ENCODE measurements around the gene MRPL28. TPM values are rescaled to one million over a fixed set of nuclear protein-coding genes. Genes with fewer than 3 reads are reported as not detected.

Gene MRPL28
- total RNA-seq, 4 donors from 2014 or later: 39.9 to 106 (median 80.7) TPM

DNA sequence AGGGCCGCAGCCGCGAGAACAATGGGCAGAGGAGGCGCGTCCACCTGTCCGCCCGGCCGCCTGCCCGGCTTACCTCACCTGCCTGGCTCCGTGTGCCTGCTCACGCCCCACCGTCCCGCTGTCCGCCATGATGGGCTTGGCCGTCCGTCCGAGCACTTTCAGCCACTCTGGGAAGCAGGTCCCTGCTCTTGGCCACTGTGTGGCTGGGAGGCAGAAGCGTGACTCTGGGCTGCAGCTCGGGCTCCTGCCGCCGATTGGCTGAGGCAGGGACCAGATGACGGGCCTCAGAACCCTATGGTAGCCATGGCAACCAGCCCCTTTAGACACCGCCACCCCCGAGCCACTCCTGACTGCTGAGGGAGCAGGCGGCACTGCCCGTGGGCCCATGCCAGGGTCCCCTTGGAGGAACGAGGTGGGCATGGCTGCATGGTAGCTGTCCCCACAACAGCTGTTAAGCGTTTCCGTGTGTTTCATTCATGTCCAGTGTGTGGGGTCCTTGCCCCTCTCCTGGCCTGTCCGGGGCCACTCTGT is 8.9 kb downstream of the MRPL28 start:
- intact Hi-C loops (cut with DNase I): no loop called here
- WGBS, 2 donors: 91% methylated on average over 14 to 30 of the region's 30 CpGs
- H3K4me3 ChIP-seq (replicated peaks in 1 of 3): no peak overlapping the region
- no peak overlapping the region for H3K27ac ChIP-seq
- no peak for DNase-seq
- H3K9me3 ChIP-seq: no peaks in the 10 kb centered on the region
- H3K36me3 ChIP-seq: peaks cover under 1 to 1% of the 10 kb centered on the region in 2 donors
- no peaks in the 10 kb centered on the region for H3K27me3 ChIP-seq
- H3K4me1 ChIP-seq: no peaks in the 10 kb centered on the region
- TF ChIP-seq, protein P1, sequence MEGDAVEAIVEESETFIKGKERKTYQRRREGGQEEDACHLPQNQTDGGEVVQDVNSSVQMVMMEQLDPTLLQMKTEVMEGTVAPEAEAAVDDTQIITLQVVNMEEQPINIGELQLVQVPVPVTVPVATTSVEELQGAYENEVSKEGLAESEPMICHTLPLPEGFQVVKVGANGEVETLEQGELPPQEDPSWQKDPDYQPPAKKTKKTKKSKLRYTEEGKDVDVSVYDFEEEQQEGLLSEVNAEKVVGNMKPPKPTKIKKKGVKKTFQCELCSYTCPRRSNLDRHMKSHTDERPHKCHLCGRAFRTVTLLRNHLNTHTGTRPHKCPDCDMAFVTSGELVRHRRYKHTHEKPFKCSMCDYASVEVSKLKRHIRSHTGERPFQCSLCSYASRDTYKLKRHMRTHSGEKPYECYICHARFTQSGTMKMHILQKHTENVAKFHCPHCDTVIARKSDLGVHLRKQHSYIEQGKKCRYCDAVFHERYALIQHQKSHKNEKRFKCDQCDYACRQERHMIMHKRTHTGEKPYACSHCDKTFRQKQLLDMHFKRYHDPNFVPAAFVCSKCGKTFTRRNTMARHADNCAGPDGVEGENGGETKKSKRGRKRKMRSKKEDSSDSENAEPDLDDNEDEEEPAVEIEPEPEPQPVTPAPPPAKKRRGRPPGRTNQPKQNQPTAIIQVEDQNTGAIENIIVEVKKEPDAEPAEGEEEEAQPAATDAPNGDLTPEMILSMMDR (IDR thresholded peaks at IDR 0.05): no peak
- no peak for TF ChIP-seq POLR2A (IDR thresholded peaks at IDR 0.05)

- Histone ChIP-seq H3K27me3 (no peaks in the 10 kb centered on the region), H3K36me3 (no peaks in the 10 kb centered on the region), H3K4me1 (no peaks in the 10 kb centered on the region), H3K4me3 (replicated peaks in 1 of 3) (no peak overlapping the region), H3K9me3 (no peaks in the 10 kb centered on the region), H3K27ac (no peak overlapping the region)
- no peak for TF ChIP-seq POLR2A (IDR thresholded peaks at IDR 0.05)
- TF ChIP-seq, protein P1 (IDR thresholded peaks at IDR 0.05): no peak
- no peak for DNase-seq
- intact Hi-C loops (cut with DNase I): no loop called here
- WGBS, 2 donors: 92 to 96% methylated on average over 42 to 47 of the region's 47 CpGs
Observed at GRCh38 chr16:360698-361336, 9.5 kb downstream of the MRPL28 start.

- intact Hi-C loops (cut with DNase I): no loop called here
- Histone ChIP-seq H3K9me3 (no peaks in the 10 kb centered on the region), H3K27ac (no peak overlapping the region), H3K4me1 (no peaks in the 10 kb centered on the region), H3K27me3 (no peaks in the 10 kb centered on the region), H3K36me3 (no peaks in the 10 kb centered on the region), H3K4me3 (replicated peaks in 1 of 3) (no peak overlapping the region)
- 83 to 87% methylated on average over 39 to 47 of the region's 47 CpGs for WGBS, 2 donors
- no peak for DNase-seq
- TF ChIP-seq, protein P1 (IDR thresholded peaks at IDR 0.05): no peak
- no peak for TF ChIP-seq POLR2A (IDR thresholded peaks at IDR 0.05)
Observed at GRCh38 chr16:359871-360697, 10.3 kb downstream of the MRPL28 start.

DNA sequence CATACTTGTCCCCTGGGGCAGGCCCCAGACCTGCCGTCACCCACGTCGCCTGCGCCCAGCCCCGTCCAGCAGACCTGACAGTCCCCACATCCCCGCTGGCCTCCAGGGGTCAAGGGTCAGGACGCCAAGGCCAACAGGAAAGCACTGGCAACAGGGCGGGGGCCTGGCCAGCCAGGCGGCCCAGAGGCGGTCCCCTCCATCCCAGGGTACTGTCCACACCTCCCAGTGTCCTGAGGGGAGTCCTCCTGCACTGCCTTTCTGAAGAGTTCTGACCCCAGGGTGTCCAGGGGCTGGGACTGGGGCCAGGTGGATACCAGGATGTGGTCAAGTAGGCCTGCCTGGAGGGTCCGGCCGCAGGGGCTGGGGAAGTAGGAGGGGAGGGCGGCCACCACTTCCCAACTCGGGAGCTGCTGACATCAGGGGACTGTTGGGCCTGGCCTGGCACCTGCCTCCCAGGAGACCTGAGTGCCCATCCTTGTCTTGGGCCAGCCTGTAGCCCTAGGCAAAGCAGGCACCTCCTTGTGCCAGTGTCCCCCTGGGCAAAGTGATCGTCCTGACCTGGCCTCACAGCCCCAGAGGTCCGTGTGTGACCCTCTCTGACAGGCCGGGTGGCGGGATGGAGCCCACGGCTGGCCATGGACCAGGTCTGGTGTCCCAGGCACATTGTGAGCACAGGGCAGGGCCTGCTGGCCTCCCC is 11.1 kb downstream of the MRPL28 start:
- intact Hi-C loops (cut with DNase I): no loop called here
- H3K36me3 ChIP-seq: no peaks in the 10 kb centered on the region
- WGBS, 2 donors: 80 to 81% methylated on average over 10 to 14 of the region's 19 CpGs
- H3K27ac ChIP-seq: no peak overlapping the region
- DNase-seq: no peak
- no peaks in the 10 kb centered on the region for H3K9me3 ChIP-seq
- TF ChIP-seq, protein P1 (IDR thresholded peaks at IDR 0.05): no peak
- TF ChIP-seq POLR2A (IDR thresholded peaks at IDR 0.05): no peak
- no peaks in the 10 kb centered on the region for H3K27me3 ChIP-seq
- H3K4me3 ChIP-seq (replicated peaks in 1 of 3): no peak overlapping the region
- no peaks in the 10 kb centered on the region for H3K4me1 ChIP-seq
